ENCODE results near the gene SERPINE3.
A peak's percentile ranks its signal among the peaks of the same experiment; 100 is the strongest.

The SERPINE3 gene

DNA sequence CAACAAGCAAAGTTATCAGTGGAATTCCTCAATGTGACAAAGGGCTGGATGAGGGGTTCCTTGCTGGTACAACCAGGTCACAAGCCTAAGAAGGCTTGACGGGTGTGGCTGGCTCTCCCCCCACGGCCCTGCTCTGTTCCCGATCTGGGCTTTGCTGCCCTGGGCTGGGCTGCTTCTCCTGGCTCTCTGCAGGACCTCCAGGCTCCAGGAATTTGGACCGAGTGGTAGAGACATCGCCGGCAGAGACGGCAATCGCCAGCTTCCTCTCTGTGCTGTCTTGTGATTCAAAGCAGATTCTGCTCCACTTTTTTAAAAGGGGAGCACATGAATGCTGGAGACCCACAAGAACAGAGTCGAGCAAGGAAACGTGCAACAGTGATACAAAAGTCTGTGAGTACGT lies at the start of gene SERPINE3:
Gene SERPINE3 (plus strand): TSS at position 338 of the 400 bp plus-strand sequence. CDS start 1,401 bp downstream, outside the sequence.
- DNase-seq (ENCODE audit: low spot score) = no peak

GRCh38 chr13:51291341-51291740 lies 48.1 kb upstream of the SERPINE3 start:
- DNase-seq (ENCODE audit: low spot score) = peak; percentile 29

DNA sequence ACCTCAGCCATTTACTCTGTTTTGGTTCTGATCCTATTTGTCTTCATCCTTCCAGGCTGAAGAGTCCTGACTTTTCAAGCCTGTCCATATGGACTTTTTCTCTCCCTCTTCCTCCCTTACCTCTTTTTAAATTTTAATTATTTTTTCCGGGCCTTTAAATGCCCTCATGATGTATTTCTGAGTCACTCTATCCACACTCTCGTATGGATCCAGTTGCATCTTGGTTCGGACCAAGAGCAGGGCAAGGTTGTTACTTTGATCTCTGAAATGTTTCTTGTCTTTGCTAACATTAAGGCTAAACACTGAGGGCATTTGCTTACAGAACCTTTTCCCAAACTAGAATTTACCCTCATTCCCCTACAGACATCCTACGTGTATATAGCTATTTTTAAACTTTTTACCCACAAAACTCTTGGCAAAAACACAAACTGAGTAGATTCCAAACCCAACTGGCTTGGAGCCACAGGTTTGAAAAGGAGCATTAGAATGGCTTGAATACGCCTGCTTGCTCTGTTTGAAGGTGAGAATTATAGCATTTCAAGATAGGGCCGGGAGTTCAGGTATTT lies 47.4 kb upstream of the SERPINE3 start:
- DNase-seq (ENCODE audit: low spot score) = peak; percentile 22

- DNase-seq (ENCODE audit: low spot score) = no peak
Measured at GRCh38 chr13:51297556-51297955, 41.9 kb upstream of the SERPINE3 start.

DNA sequence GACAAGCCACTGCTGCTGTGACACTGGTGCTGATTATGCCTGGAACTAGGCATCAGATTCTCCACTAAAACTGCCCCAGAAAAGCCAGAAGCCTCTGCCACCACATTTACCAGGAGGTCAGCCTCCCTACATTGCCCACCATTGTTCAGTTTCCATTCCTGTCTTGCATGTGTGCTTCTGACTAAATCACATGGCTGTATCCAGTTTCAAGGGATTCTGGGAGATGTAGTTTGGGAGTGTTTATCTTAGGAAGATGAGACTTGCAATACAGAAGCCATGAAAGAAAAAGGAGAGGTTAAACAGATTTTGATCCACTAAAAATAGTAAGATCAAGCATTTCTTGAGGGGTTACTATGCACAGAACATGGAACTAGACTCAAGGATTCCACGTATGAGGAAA lies 40.7 kb upstream of the SERPINE3 start:
- DNase-seq (ENCODE audit: low spot score) = no peak

- no peak for DNase-seq (ENCODE audit: low spot score)
Measured at GRCh38 chr13:51303063-51303552, 36.4 kb upstream of the SERPINE3 start.

GRCh38 chr13:51303882-51304281 lies 35.6 kb upstream of the SERPINE3 start:
- no peak for DNase-seq (ENCODE audit: low spot score)

- no peak for DNase-seq (ENCODE audit: low spot score)
Measured at GRCh38 chr13:51305271-51305967, 34.1 kb upstream of the SERPINE3 start.

GRCh38 chr13:51308781-51309180 lies 30.7 kb upstream of the SERPINE3 start:
- no peak for DNase-seq (ENCODE audit: low spot score)

DNA sequence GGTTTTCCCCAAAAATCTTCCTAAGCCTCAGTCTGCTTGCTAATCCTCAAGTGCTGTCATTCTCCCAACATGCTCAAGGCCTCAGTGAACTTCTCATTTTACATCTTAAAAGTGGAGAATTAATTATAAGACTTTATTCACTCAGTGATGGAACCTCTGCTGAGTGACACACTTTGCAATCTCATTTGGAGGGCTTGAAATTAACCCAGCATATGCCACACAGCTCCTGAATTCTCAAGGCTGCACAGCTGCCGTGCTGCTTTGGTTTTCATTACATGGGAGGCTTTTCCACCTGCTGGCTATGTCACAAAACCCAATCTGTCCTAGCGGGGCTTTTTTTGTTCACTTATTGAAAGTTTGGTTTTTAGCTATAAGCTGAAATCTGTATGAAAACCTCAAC lies 28.3 kb upstream of the SERPINE3 start:
- no peak for DNase-seq (ENCODE audit: low spot score)

- no peak for DNase-seq (ENCODE audit: low spot score)
Measured at GRCh38 chr13:51311957-51312520, 27.5 kb upstream of the SERPINE3 start.

- no peak for DNase-seq (ENCODE audit: low spot score)
Measured at GRCh38 chr13:51313619-51314018, 25.9 kb upstream of the SERPINE3 start.

DNA sequence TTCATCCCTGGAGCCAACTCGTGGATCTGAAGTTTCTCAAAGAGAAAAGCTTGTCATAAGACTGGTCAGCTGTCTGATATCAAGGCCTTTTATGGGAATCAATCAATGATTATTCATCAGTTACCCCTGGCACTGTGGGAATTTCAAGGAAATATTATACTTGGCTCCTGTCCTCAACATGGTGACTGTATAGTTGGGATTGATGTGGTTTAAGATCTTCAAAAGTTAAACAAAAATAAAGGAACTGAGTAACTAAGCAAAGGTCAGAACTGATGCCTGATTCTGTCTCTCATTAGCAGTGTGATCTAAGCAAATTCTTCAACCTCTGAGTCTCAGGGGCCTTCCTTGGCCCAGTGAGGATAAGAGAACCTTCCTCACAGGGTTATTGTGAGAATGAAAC lies 22.2 kb upstream of the SERPINE3 start:
- DNase-seq (ENCODE audit: low spot score) = no peak

GRCh38 chr13:51318015-51318414 lies 21.5 kb upstream of the SERPINE3 start:
- DNase-seq (ENCODE audit: low spot score) = no peak

DNA sequence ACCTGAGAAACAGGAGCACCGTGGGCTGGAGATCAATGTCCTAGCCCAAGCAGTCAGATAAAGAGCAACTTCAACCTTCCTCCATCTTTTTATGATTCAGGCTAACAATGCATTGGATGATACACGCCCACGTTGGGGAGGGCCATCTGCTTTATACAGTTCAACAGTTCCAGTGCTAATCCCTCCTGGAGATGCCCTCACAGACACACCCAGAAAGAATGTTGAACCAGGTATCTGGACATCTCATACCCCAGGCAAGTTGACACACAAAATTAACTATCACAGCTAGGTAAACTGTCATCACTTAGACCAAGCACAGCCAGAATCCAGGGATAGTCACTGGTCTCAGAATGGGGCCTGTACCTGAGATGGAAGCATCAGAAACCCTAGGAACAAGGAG lies 20.6 kb upstream of the SERPINE3 start:
- DNase-seq (ENCODE audit: low spot score) = no peak

DNA sequence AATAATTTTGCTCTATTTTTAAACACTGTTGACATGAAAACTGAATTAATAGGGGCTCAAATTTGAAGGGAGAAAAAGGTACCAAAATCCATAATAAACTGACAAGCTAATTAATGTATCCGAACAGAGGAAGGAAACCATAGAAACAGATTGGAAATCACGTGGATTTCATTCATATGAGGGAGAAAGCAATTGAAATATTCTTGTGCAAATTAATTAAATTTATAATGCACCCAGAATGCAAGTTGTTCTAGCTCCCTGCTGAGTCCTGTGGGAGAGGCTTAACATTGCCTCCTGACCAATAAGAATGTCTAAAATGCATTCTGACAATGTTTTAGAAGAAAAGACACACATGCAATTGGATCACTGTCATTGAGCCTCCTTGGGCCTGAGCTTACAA lies 17.7 kb upstream of the SERPINE3 start:
- no peak for DNase-seq (ENCODE audit: low spot score)

- DNase-seq (ENCODE audit: low spot score) = no peak
Measured at GRCh38 chr13:51322826-51323225, 16.7 kb upstream of the SERPINE3 start.

DNA sequence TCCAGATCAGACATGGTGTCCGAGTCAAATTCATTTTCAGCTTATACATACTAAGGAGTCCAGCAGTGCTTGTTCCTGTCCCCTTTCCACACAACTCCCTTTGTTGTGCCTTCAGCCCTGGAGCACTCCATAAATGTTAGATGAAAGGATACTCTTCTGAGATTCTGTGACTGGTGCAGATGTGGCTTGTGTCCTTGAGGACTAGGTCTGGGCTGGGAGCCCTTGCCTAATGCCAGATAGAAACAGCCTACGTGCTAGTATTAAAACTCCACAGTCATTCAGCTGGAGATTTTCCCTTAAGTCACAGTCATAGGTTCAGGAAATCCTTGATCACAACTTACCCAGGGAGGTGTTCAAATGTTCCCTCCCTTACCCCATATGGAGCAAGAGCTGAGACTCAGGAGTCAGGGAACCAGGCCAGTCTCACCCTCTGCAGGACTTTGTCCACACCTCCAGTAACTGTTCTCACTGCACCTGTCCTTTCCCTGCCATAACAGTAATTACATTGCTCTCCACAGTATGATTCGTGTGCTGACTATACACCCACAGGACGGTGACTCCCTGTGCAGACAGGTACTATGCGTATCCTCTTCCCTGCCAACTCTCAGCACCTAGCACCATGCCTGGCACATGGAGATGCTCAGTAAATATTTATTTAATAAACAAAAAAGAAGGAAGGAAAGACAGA lies 15.5 kb upstream of the SERPINE3 start:
- no peak for DNase-seq (ENCODE audit: low spot score)

DNA sequence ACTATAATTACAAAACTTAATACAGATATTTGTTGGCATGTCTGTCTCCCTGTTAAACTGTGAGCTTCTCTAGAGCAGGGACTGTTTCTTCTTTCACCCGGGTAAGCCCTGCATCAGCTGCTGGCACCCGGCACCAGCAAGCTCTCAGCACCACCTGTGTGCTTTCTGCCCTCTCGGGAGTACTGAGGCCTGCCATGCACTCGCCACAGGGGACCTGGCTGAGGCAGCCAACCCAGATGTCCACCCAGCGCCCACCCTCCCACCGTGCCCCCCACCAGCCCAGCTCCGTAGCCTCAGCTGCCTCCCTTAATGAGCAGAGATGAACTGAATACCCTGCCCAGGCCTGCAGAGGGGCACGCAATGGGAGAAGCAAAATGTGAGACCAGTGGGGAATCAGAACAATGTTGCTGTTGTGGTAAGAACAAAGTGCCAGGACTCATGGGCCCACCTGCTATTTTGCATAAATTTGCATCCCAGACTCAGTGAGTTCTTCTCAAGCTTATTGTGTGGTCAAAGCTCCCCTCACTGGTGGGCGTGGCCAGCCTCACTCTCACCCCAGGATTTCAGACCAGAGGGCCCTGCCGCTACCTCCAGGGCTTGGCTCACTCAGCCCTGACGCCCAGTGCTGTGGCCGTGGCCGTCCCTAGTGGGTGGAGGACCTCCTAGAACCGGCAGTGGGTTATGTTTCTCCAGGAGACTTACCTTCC lies 14.6 kb upstream of the SERPINE3 start:
- DNase-seq (ENCODE audit: low spot score) = no peak

GRCh38 chr13:51325837-51326236 lies 13.7 kb upstream of the SERPINE3 start:
- DNase-seq (ENCODE audit: low spot score) = no peak

- DNase-seq (ENCODE audit: low spot score) = no peak
Measured at GRCh38 chr13:51326777-51327176, 12.7 kb upstream of the SERPINE3 start.

DNA sequence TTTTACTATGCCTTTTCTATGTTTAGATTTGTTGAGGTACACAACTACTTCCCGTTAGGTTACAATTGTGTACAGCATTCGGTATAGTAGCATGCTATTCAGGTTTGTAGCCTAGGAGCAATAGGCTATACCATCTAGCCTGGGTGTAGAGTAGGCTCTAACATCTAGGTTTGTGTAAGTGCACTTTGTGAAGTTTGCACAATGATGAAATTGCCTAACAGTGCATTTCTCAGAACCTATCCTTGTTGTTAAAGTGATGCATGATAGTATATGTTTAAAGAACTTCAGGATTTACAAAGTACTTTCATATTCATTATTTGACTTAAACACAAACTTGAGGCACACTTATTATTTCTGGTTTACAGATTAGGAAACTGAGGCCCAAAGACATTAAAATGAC lies 11.5 kb upstream of the SERPINE3 start:
- no peak for DNase-seq (ENCODE audit: low spot score)
